GM20000 (cell line): Measurements from ENCODE around the gene MLST8.
A peak's percentile ranks its signal among the peaks of the same experiment; 100 is the strongest.

Source experiments
- DNase-seq: peaks from one replicate; pipeline ENCODE4 v3.0.0; 2012; ENCODE audit warnings: low spot score
- TF ChIP-seq, protein P1 (sequence below): IDR thresholded peaks from 2 replicates; pipeline ENCODE4 v1.5.1; 2012; ENCODE audit warnings: mild to moderate bottlenecking, control low read depth; ENCODE audit errors: extremely low read depth, missing control alignments

Gene MLST8

DNA sequence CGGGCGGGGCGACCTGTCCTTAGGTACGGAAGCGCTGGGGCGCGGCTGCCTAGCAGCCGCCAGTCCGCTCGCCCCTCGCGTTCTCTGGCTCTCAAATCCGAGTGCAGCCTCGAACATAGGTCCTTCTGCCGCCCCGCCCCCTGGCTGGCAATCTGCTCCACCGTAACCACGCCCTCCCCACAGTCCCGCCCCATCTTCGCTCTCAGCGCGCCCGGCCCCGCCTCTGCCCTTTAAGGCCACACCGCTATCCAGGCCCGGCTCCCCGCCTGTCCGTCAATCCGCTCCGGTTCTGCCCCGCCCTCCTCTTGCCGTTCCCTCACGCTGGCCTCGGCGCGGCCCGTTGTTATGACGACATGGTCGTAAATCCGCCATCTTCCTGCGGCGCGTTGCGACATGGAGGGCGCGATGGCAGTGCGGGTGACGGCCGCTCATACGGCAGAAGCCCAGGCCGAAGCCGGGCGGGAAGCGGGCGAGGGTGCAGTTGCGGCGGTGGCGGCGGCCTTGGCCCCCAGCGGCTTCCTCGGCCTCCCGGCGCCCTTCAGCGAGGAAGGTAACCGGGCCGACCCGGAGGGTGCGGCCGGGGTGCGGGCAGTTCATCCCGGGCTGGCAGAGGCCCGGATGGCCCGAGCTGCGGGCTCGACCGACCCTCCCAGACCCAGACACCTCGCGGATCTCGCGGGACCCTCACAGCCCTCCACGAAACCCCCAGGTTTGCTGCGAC is 18.1 kb downstream of the MLST8 start, which contains the start of gene E4F1:
Gene E4F1 (plus strand): TSS at position 371 of the 721 bp plus-strand sequence. CDS start 23 bp downstream, at position 394.
- TF ChIP-seq, protein P1, sequence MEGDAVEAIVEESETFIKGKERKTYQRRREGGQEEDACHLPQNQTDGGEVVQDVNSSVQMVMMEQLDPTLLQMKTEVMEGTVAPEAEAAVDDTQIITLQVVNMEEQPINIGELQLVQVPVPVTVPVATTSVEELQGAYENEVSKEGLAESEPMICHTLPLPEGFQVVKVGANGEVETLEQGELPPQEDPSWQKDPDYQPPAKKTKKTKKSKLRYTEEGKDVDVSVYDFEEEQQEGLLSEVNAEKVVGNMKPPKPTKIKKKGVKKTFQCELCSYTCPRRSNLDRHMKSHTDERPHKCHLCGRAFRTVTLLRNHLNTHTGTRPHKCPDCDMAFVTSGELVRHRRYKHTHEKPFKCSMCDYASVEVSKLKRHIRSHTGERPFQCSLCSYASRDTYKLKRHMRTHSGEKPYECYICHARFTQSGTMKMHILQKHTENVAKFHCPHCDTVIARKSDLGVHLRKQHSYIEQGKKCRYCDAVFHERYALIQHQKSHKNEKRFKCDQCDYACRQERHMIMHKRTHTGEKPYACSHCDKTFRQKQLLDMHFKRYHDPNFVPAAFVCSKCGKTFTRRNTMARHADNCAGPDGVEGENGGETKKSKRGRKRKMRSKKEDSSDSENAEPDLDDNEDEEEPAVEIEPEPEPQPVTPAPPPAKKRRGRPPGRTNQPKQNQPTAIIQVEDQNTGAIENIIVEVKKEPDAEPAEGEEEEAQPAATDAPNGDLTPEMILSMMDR, result no peak
- peak; percentile 100 for DNase-seq

DNA sequence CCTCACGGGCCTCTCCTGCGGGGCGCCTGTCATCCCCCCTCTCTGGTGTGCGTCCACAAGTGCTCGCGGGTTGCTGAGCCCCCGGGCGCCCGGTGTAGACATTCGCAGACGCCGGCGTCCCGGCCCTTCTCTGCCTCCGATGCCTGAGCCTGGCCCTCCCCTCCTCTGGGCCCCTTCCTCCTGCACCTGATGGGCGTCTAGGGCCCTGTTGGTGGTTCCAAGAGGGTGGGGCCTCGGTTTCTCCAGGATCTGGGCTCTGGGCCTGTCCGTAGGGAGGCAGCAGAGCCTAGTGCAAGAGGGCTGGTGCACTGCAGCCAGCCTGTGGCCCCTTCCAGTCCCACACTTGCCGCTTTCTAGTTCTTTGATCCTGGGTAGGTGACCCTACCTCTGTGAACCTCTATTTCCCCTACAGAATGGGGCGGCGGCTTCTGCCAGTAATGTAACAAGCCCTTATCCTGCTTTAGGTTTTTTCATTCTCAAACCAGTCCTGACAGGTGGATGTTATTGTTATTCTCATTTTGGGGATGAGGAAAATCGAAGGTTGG is 18.8 kb downstream of the MLST8 start:
- DNase-seq, result peak; percentile 72
- TF ChIP-seq, protein P1, result no peak

DNA sequence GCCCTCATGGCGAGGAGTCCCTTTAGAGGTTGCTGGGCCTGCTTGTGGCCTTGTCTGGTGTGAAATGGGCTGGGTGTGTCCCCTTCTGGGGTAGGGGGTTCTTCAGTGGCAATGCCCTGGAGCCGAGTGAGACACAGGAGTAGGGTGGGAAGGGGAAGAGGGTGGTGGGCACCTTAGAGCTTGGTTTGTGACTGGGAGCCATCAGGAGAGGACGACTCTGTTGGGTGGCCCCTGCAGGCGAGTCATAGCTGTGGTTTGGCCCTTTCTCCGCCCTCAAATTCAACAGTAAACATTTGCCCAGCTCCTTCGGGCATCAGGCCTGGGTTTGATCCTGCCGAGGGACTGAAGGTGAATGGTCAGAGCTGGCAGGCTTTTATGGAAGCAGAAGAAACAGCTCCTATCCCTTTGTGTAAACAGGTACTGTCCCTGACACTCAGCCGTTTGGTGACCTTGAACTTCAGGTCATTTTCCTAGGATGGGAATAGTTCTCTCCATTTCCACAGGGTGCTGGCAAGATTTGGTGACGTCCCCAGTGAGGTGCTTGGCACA is 21.1 kb downstream of the MLST8 start:
- DNase-seq, result no peak

DNA sequence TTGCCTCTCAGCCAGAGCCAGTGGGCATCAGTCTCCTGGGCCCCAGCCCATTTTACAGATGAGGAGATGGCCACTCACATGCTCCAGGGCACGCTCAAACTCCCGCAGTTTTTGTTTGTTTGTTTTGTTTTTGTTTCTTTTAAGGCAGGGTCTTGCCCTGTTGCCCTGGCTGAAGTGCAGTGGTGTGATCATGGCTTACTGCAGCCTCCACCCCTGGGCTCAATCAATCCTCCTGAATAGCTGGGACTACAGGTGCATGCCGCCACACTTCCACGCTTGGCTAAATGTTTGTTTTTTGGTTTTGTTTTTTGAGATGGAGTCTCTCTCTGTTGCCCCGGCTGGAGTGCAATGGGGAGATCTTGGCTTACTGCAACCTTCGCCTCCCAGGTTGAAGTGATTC is 21.7 kb downstream of the MLST8 start:
- TF ChIP-seq, protein P1, result no peak

More for the DNA sequence above, 21.1 kb downstream of the MLST8 start:
- TF ChIP-seq, protein P1, result no peak

DNA sequence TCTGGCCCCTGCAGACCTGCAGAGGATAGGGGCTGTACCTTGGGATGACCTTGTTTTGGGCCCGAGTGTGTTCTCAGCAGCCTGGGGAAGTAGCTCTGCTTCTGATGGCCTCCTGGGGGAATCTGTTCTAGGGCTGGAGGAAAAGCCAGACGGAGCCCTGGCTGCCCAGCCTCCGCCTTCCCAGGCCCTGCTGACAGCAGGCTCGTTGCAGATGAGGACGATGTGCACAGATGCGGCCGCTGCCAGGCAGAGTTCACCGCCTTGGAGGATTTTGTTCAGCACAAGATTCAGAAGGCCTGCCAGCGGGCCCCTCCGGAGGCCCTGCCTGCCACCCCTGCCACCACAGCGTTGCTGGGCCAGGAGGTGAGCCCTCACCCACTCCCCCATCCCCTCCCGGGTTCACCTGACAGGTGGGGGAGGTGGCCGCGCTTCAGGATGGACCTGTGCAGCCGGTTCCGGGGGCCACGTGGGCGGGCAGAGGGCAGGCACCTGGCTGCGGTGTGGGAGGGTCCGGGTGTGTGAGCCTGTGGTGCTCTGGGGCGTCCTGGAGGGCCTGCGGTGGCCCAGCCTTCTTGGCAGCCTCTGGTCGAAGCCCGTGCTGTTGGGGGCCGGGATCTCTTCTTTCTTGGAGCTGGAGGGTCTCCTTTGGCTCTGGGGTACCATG is 23.0 kb downstream of the MLST8 start:
- TF ChIP-seq, protein P1, result no peak
- DNase-seq, result no peak

More for the DNA sequence above, 21.7 kb downstream of the MLST8 start:
- DNase-seq, result no peak

DNA sequence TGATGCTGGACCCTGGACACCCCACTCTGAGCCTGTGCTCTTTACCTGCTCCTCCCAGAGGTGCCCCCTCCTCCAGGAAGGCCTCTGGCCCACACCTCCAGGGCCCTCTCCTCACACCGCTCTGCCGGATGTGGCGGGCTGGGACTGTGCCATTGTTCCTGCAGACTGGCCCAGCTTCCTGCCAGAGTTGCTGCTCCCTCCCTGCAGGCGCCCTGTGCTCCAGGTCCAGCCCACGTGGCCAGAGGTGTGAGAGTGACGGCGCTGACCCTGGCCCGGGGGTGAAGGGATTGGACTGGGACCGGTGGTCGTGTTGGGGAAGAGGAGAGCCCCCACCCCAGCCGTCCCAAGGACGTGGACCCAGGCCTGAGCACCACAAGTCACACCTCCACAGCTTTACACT is 23.8 kb downstream of the MLST8 start:
- DNase-seq, result no peak
- TF ChIP-seq, protein P1, result no peak

DNA sequence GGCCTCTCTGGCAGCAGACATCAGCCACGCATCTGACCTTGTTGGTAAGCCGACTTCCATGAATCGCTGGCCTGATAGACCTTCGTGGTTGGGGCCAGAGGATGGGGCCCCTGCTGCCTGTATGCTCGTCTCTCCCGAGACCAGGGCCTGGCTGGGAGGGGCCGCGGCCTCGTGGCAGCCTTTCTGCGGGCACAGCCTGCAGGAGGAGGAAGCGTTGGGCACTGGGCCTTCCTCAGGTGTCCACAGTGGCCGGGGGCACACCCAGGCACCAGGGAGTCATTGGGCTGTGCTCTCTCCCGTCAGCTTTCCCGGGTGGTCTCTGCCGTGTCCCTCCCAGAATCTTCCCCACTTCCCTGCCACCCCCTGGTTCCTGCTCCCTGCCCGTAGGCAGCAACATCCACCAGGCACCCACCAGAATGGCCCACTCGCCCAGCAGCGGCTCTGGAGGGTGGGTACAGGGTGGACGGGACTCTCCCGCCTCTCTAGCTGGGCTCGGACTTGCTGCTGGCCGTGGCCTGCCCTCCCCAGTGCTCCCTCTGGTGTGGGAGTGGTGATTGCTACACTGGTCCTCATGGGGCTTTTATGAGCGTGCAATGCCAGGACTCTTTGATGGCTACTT is 24.5 kb downstream of the MLST8 start:
- TF ChIP-seq, protein P1, result no peak

More for the DNA sequence above, 24.5 kb downstream of the MLST8 start:
- DNase-seq, result no peak
